Mesenchymal stem cell (in vitro differentiated cells and primary cell): ENCODE measurements around the gene COX10.

Experiments
- DNase-seq: peaks from one replicate; pipeline ENCODE4 v3.0.0-alpha.2; 2013
- H2AFZ ChIP-seq: one replicate; pipeline ENCODE4 v1.6.1; 2013; ENCODE audit warnings: low read depth, mild to moderate bottlenecking, control low read depth, inconsistent platforms, low read length, moderate library complexity
- H2AK5ac ChIP-seq: 2 replicates; pipeline ENCODE4 v1.6.1; 2013; ENCODE audit warnings: low read length, moderate library complexity, mild to moderate bottlenecking, inconsistent platforms; ENCODE audit not compliant: severe bottlenecking
- H2BK120ac ChIP-seq: one replicate; pipeline ENCODE4 v1.6.1; 2013; ENCODE audit warnings: low read depth, mild to moderate bottlenecking, inconsistent platforms, low read length, moderate library complexity
- H2BK12ac ChIP-seq, 2 experiments: one replicate each; pipeline ENCODE4 v1.6.1; 2013; ENCODE audit warnings: inconsistent platforms in 2 of 2, low read length in 2 of 2, mild to moderate bottlenecking in 2 of 2, moderate library complexity in 2 of 2, control low read depth in 1 of 2
- H2BK15ac ChIP-seq: one replicate; pipeline ENCODE4 v1.6.1; 2013; ENCODE audit warnings: mild to moderate bottlenecking, low read depth, inconsistent platforms; ENCODE audit not compliant: poor library complexity, severe bottlenecking
- H2BK5ac ChIP-seq: 2 replicates; pipeline ENCODE4 v1.6.1; 2013; ENCODE audit warnings: low read depth, mild to moderate bottlenecking, low read length, control low read depth, inconsistent platforms; ENCODE audit not compliant: poor library complexity, severe bottlenecking
- H3K14ac ChIP-seq, 2 experiments: one replicate each; pipeline ENCODE4 v1.6.1; 2013; ENCODE audit warnings: inconsistent platforms in 2 of 2, low read length in 2 of 2, control low read depth in 1 of 2, mild to moderate bottlenecking in 1 of 2, moderate library complexity in 1 of 2
- H3K18ac ChIP-seq, 2 experiments: one replicate each; pipeline ENCODE4 v1.6.1; 2013; ENCODE audit warnings: inconsistent platforms in 2 of 2, low read length in 2 of 2, control low read depth in 1 of 2, low read depth in 1 of 2, mild to moderate bottlenecking in 1 of 2
- H3K23ac ChIP-seq, 2 experiments: one replicate each; pipeline ENCODE4 v1.6.1; 2013; ENCODE audit warnings: inconsistent platforms in 2 of 2, low read length in 2 of 2, mild to moderate bottlenecking in 2 of 2, moderate library complexity in 2 of 2, control low read depth in 1 of 2
- H3K27ac ChIP-seq: 2 replicates; pipeline ENCODE4 v1.5.1; 2013; ENCODE audit warnings: mild to moderate bottlenecking, moderate library complexity, low read length, control low read depth, inconsistent platforms; ENCODE audit not compliant: poor library complexity, severe bottlenecking
- H3K27me3 ChIP-seq, 2 experiments: 2 replicates each; pipeline versions ENCODE4 v1.6.1 to v1.7.0; 2013; ENCODE audit warnings: low read length in 2 of 2, mild to moderate bottlenecking in 2 of 2, moderate library complexity in 2 of 2, control low read depth in 1 of 2, inconsistent platforms in 1 of 2; ENCODE audit not compliant: control insufficient read depth in 1 of 2, insufficient read depth in 1 of 2
- H3K36me3 ChIP-seq, 2 experiments: 2 replicates each; pipeline versions ENCODE4 v1.6.1 to v1.7.0; 2013; ENCODE audit warnings: low read length in 2 of 2, control low read depth in 1 of 2, inconsistent platforms in 1 of 2, low read depth in 1 of 2, mild to moderate bottlenecking in 1 of 2; ENCODE audit not compliant: insufficient read depth in 2 of 2, control insufficient read depth in 1 of 2
- H3K4ac ChIP-seq, 2 experiments: one replicate each; pipeline ENCODE4 v1.6.1; 2013; ENCODE audit warnings: inconsistent platforms in 2 of 2, low read length in 2 of 2, mild to moderate bottlenecking in 2 of 2, moderate library complexity in 2 of 2, control low read depth in 1 of 2, low read depth in 1 of 2
- H3K4me1 ChIP-seq: 2 replicates; pipeline ENCODE4 v1.6.1; 2013; ENCODE audit warnings: low read depth, low read length, control low read depth; ENCODE audit not compliant: control insufficient read depth, insufficient read depth
- H3K4me2 ChIP-seq: 2 replicates; pipeline ENCODE4 v1.6.1; 2013; ENCODE audit warnings: low read length, mild to moderate bottlenecking, inconsistent platforms; ENCODE audit not compliant: poor library complexity, severe bottlenecking
- H3K4me3 ChIP-seq, 2 experiments: 2 replicates each; pipeline versions ENCODE4 v1.5.1 to v1.7.0; 2013; ENCODE audit warnings: low read length in 2 of 2, mild to moderate bottlenecking in 2 of 2, control low read depth in 1 of 2, low read depth in 1 of 2; ENCODE audit not compliant: insufficient read depth in 1 of 2
- H3K79me1 ChIP-seq: replicated peaks from 2 replicates; pipeline ENCODE4 v1.6.1; 2013; ENCODE audit warnings: mild to moderate bottlenecking, control low read depth, low read length, inconsistent platforms; ENCODE audit not compliant: poor library complexity, severe bottlenecking
- H3K9ac ChIP-seq: 2 replicates; pipeline ENCODE4 v1.7.0; 2013; ENCODE audit warnings: mild to moderate bottlenecking, low read length, moderate library complexity
- H3K9me3 ChIP-seq: 2 replicates; pipeline ENCODE4 v1.7.0; 2013; ENCODE audit warnings: mild to moderate bottlenecking, low read length; ENCODE audit not compliant: control insufficient read depth
- H4K8ac ChIP-seq: one replicate; pipeline ENCODE4 v1.6.1; 2013; ENCODE audit warnings: inconsistent platforms, mild to moderate bottlenecking, low read length, moderate library complexity
- H4K91ac ChIP-seq: one replicate; pipeline ENCODE4 v1.6.1; 2013; ENCODE audit warnings: mild to moderate bottlenecking, low read length, inconsistent platforms
- WGBS: methylation state at CpG from one replicate; pipeline ENCODE4 v1.1.7; 2013; ENCODE audit warnings: mixed read lengths; 5-methylcytosine and 5-hydroxymethylcytosine counted together

The COX10 gene

GRCh38 chr17:14207791-14208190 is 138.5 kb downstream of the COX10 start:
- Histone ChIP-seq H3K23ac (no peak overlapping the region), H4K91ac (no peak overlapping the region), H3K4ac (no peak overlapping the region), H2BK5ac (no peak overlapping the region), H2AFZ (no peak overlapping the region), H2AK5ac (no peak overlapping the region), H3K9ac (no peak overlapping the region), H2BK120ac (no peak overlapping the region), H3K9me3 (no peaks in the 10 kb centered on the region), H3K18ac (no peak overlapping the region), H4K8ac (no peak overlapping the region), H2BK12ac (no peak overlapping the region), H3K14ac (no peak overlapping the region), H3K27ac (no peak overlapping the region), H3K27me3 (no peaks in the 10 kb centered on the region), H3K79me1 (peaks cover 4% of the 10 kb centered on the region), H3K36me3 (peaks cover 22 to 38% of the 10 kb centered on the region in 2 experiments), H3K4me2 (no peak overlapping the region), H2BK15ac (no peak overlapping the region), H3K4me1 (peaks cover 4% of the 10 kb centered on the region), H3K4me3 (no peak overlapping the region)
- WGBS: 98% methylated on average over 4 of the region's 5 CpGs
- DNase-seq: no peak

- no peak overlapping the region for H3K18ac ChIP-seq
- H3K27ac ChIP-seq: no peak overlapping the region
- H3K4me3 ChIP-seq: no peak overlapping the region
- H2BK12ac ChIP-seq: no peak overlapping the region
- DNase-seq: no peak
- peaks cover 4% of the 10 kb centered on the region for H3K4me1 ChIP-seq
- H2AFZ ChIP-seq: no peak overlapping the region
- H2BK5ac ChIP-seq: no peak overlapping the region
- H4K8ac ChIP-seq: no peak overlapping the region
- peaks cover 22 to 38% of the 10 kb centered on the region in 2 experiments for H3K36me3 ChIP-seq
- no peak overlapping the region for H4K91ac ChIP-seq
- no peak overlapping the region for H3K14ac ChIP-seq
- no peaks in the 10 kb centered on the region for H3K9me3 ChIP-seq
- H2BK15ac ChIP-seq: no peak overlapping the region
- no peak overlapping the region for H2BK120ac ChIP-seq
- WGBS: 90% methylated on average over 1 of the region's 3 CpGs
- no peaks in the 10 kb centered on the region for H3K27me3 ChIP-seq
- no peak overlapping the region for H3K4me2 ChIP-seq
- H3K79me1 ChIP-seq: peaks cover 4% of the 10 kb centered on the region
- H3K4ac ChIP-seq: no peak overlapping the region
- H2AK5ac ChIP-seq: no peak overlapping the region
- H3K9ac ChIP-seq: no peak overlapping the region
- no peak overlapping the region for H3K23ac ChIP-seq
Measured at GRCh38 chr17:14209215-14209614, 139.9 kb downstream of the COX10 start.

- Histone ChIP-seq H3K4me1 (no peaks in the 10 kb centered on the region), H2AK5ac (no peak overlapping the region), H2BK12ac (no peak overlapping the region), H3K4me3 (no peak overlapping the region), H3K14ac (no peak overlapping the region), H3K9ac (no peak overlapping the region), H3K79me1 (no peaks in the 10 kb centered on the region), H3K4ac (no peak overlapping the region), H2BK5ac (no peak overlapping the region), H2BK120ac (no peak overlapping the region), H3K23ac (no peak overlapping the region), H3K18ac (no peak overlapping the region), H3K4me2 (no peak overlapping the region), H3K27ac (no peak overlapping the region), H3K27me3 (no peaks in the 10 kb centered on the region), H4K91ac (no peak overlapping the region), H2AFZ (no peak overlapping the region), H3K9me3 (no peaks in the 10 kb centered on the region), H3K36me3 (peaks cover 22 to 32% of the 10 kb centered on the region in 2 experiments), H4K8ac (no peak overlapping the region), H2BK15ac (no peak overlapping the region)
- WGBS: 100% methylated on average over 2 of the region's 4 CpGs
- DNase-seq: no peak
Measured at GRCh38 chr17:14211246-14211645, 141.9 kb downstream of the COX10 start.

- Histone ChIP-seq H2BK15ac (no peak overlapping the region), H3K27me3 (no peaks in the 10 kb centered on the region), H3K27ac (no peak overlapping the region), H3K36me3 (peaks cover 22 to 27% of the 10 kb centered on the region in 2 experiments), H3K4me2 (no peak overlapping the region), H3K18ac (no peak overlapping the region), H3K14ac (no peak overlapping the region), H3K23ac (no peak overlapping the region), H2BK120ac (no peak overlapping the region), H2AK5ac (no peak overlapping the region), H3K9ac (no peak overlapping the region), H3K4me1 (no peaks in the 10 kb centered on the region), H3K79me1 (no peaks in the 10 kb centered on the region), H2BK5ac (no peak overlapping the region), H2AFZ (no peak overlapping the region), H4K8ac (no peak overlapping the region), H3K4me3 (no peak overlapping the region), H4K91ac (no peak overlapping the region), H2BK12ac (no peak overlapping the region), H3K4ac (no peak overlapping the region), H3K9me3 (no peaks in the 10 kb centered on the region)
- 95% methylated on average over 17 of the region's 17 CpGs for WGBS
- DNase-seq: no peak
Measured at GRCh38 chr17:14211801-14212200, 142.5 kb downstream of the COX10 start.
